Astrocyte (in vitro differentiated cells and primary cell): Measurements from ENCODE around the gene ERC1. TPM values are rescaled to one million over a fixed set of nuclear protein-coding genes. Genes with fewer than 3 reads are reported as not detected.

ENCODE experiments used
- DNase-seq: peaks from one replicate; pipeline ENCODE4 v3.0.0-alpha.2; 2010; ENCODE audit warnings: low read depth
- FAIRE-seq: peaks from 2 replicates; lab custom pipeline; 2011; peaks lifted over from hg19 to GRCh38; lab: Jason Lieb, UNC
- H2AFZ ChIP-seq: 2 replicates; pipeline ENCODE4 v1.6.0; 2012; ENCODE audit warnings: low read depth, low read length, inconsistent platforms
- H3K27ac ChIP-seq: 2 replicates; pipeline ENCODE4 v1.5.1; 2011; ENCODE audit warnings: low read depth, low read length, inconsistent platforms
- H3K27me3 ChIP-seq: 2 replicates; pipeline ENCODE4 v1.6.0; 2011; ENCODE audit warnings: low read length, inconsistent platforms; ENCODE audit not compliant: insufficient read depth
- H3K36me3 ChIP-seq: 2 replicates; pipeline ENCODE4 v1.5.1; 2011; ENCODE audit warnings: low read length, inconsistent platforms; ENCODE audit not compliant: insufficient read depth
- H3K4me1 ChIP-seq: 2 replicates; pipeline ENCODE4 v1.5.1; 2011; ENCODE audit warnings: low read length, inconsistent platforms; ENCODE audit not compliant: insufficient read depth
- H3K4me2 ChIP-seq: 2 replicates; pipeline ENCODE4 v1.6.0; 2012; ENCODE audit warnings: low read length, inconsistent platforms
- H3K4me3 ChIP-seq: 2 replicates; pipeline ENCODE4 v1.5.1; 2011; ENCODE audit warnings: low read depth, mild to moderate bottlenecking, low read length, inconsistent platforms; ENCODE audit not compliant: insufficient read depth
- H3K79me2 ChIP-seq: 2 replicates; pipeline ENCODE4 v1.6.0; 2012; ENCODE audit warnings: mild to moderate bottlenecking, low read length, inconsistent platforms; ENCODE audit not compliant: insufficient read depth
- H3K9ac ChIP-seq: 2 replicates; pipeline ENCODE4 v1.6.0; 2012; ENCODE audit warnings: mild to moderate bottlenecking, low read length, inconsistent platforms
- H3K9me3 ChIP-seq: 2 replicates; pipeline ENCODE4 v1.5.1; 2012; ENCODE audit warnings: low read depth, mild to moderate bottlenecking, low read length, inconsistent platforms; ENCODE audit not compliant: insufficient read depth
- H4K20me1 ChIP-seq: 2 replicates; pipeline ENCODE4 v1.6.0; 2012; ENCODE audit warnings: low read length, inconsistent platforms; ENCODE audit not compliant: insufficient read depth
- H3K27ac Mint-ChIP-seq: one replicate; pipeline ENCODE4 v1.8.0; 2021; ENCODE audit warnings: mild to moderate bottlenecking, mixed read lengths; ENCODE audit not compliant: unreplicated experiment
- H3K27me3 Mint-ChIP-seq: one replicate; pipeline ENCODE4 v1.8.0; 2021; ENCODE audit warnings: low read depth, mixed read lengths; ENCODE audit not compliant: unreplicated experiment
- H3K36me3 Mint-ChIP-seq: one replicate; pipeline ENCODE4 v1.8.0; 2021; ENCODE audit warnings: low read depth, mixed read lengths; ENCODE audit not compliant: unreplicated experiment
- H3K4me1 Mint-ChIP-seq: one replicate; pipeline ENCODE4 v1.8.0; 2021; ENCODE audit warnings: low read depth, mixed read lengths; ENCODE audit not compliant: unreplicated experiment
- H3K4me3 Mint-ChIP-seq: one replicate; pipeline ENCODE4 v1.8.0; 2021; ENCODE audit warnings: mild to moderate bottlenecking, moderate library complexity, mixed read lengths; ENCODE audit not compliant: unreplicated experiment
- H3K9me3 Mint-ChIP-seq: one replicate; pipeline ENCODE4 v1.8.0; 2021; ENCODE audit warnings: mild to moderate bottlenecking, mixed read lengths; ENCODE audit not compliant: unreplicated experiment
- CTCF ChIP-seq: IDR thresholded peaks from 2 replicates; pipeline ENCODE4 v1.5.1; 2011; ENCODE audit warnings: low read depth, mild to moderate bottlenecking, inconsistent platforms, low read length, moderate library complexity; ENCODE audit not compliant: insufficient read depth
- EZH2 ChIP-seq: IDR thresholded peaks from 2 replicates; pipeline ENCODE4 v1.6.1; 2012; ENCODE audit warnings: mild to moderate bottlenecking, low read length, inconsistent platforms; ENCODE audit not compliant: insufficient read depth
- total RNA-seq: library from RNA; stranded (reverse); gene quantifications from 2 replicates; pipeline ENCODE4 v1.2.1, GENCODE V29; 2021

Gene ERC1
- total RNA-seq, 1 donor from 2014 or later, result 67.1 TPM

DNA sequence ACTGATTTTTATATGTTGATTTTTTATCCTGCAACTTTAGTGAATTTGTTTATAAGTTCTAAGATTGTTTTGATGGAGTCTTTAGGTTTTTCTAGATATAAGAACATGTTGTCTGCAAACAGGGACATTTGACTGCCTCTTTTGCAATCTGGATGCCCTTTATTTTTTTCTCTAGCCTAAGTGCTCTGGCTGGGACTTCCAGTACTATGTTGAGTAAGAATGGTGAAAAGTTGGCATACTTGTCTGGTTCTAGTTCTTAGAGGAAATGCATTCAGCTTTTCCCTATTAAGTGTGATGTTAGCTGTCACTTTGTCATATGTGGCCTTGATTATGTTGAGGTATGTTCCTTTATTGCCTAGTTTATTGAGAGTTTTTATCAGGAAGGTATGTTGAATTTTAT lies 68.1 kb downstream of the ERC1 start:
- TF ChIP-seq CTCF, result no peak
- no peak for TF ChIP-seq EZH2
- H3K36me3 ChIP-seq, result no peaks in the 10 kb centered on the region
- H3K4me1 ChIP-seq, result no peaks in the 10 kb centered on the region
- Mint-ChIP-seq H3K9me3 (peaks cover 19% of the 10 kb centered on the region), H3K4me3 (no peak overlapping the region), H3K36me3 (peaks cover 27% of the 10 kb centered on the region), H3K27me3 (no peaks in the 10 kb centered on the region), H3K4me1 (peaks cover 10% of the 10 kb centered on the region), H3K27ac (no peak overlapping the region)
- DNase-seq, result no peak
- H3K79me2 ChIP-seq, result peaks cover 26% of the 10 kb centered on the region
- no peak for FAIRE-seq
- H3K9me3 ChIP-seq, result peaks cover 5% of the 10 kb centered on the region
- no peak overlapping the region for H3K4me3 ChIP-seq
- no peak overlapping the region for H2AFZ ChIP-seq
- no peak overlapping the region for H3K9ac ChIP-seq
- H3K27ac ChIP-seq, result no peak overlapping the region
- peaks cover 17% of the 10 kb centered on the region for H4K20me1 ChIP-seq
- no peaks in the 10 kb centered on the region for H3K27me3 ChIP-seq
- H3K4me2 ChIP-seq, result no peak overlapping the region

GRCh38 chr12:1063852-1064251 lies 72.8 kb downstream of the ERC1 start:
- H3K27me3 Mint-ChIP-seq, result no peaks in the 10 kb centered on the region
- peak; percentile 37 for FAIRE-seq

More at GRCh38 chr12:1063852-1064251, 72.8 kb downstream of the ERC1 start:
- Histone ChIP-seq H3K9me3 (peaks cover 8% of the 10 kb centered on the region), H3K4me1 (no peaks in the 10 kb centered on the region), H3K27me3 (no peaks in the 10 kb centered on the region), H3K36me3 (no peaks in the 10 kb centered on the region), H3K4me2 (no peak overlapping the region), H3K27ac (no peak overlapping the region), H2AFZ (no peak overlapping the region), H3K4me3 (no peak overlapping the region), H4K20me1 (peaks cover 7% of the 10 kb centered on the region), H3K9ac (no peak overlapping the region), H3K79me2 (peaks cover 34% of the 10 kb centered on the region)
- no peak overlapping the region for H3K27ac Mint-ChIP-seq
- peaks cover 1% of the 10 kb centered on the region for H3K4me1 Mint-ChIP-seq
- no peak overlapping the region for H3K4me3 Mint-ChIP-seq
- TF ChIP-seq CTCF (no peak), EZH2 (no peak)
- H3K36me3 Mint-ChIP-seq, result peaks cover 21% of the 10 kb centered on the region
- H3K9me3 Mint-ChIP-seq, result peaks cover 18% of the 10 kb centered on the region
- DNase-seq, result no peak
